Renal cortical epithelial cell (primary cell): ENCODE results near the gene ENTPD6. TPM values are rescaled to one million over a fixed set of nuclear protein-coding genes. Genes with fewer than 3 reads are reported as not detected.
"Not testable (repeated sequence)": the region's sequence is repeated elsewhere in the genome, so short reads cannot be mapped to it uniquely, and the experiment has no call there.

ENCODE experiments used
- DNase-seq: peaks from one replicate; pipeline ENCODE4 v3.0.0-alpha.2; 2011; ENCODE audit warnings: low read depth
- total RNA-seq: library from RNA; depleted of rRNA; stranded (reverse); fragments of >200 nt; gene quantifications from 2 replicates; pipeline ENCODE4 v1.2.3, GENCODE V29; 2014

ENTPD6 gene
- total RNA-seq, 1 donor from 2014 or later, result 62.1 TPM

DNA sequence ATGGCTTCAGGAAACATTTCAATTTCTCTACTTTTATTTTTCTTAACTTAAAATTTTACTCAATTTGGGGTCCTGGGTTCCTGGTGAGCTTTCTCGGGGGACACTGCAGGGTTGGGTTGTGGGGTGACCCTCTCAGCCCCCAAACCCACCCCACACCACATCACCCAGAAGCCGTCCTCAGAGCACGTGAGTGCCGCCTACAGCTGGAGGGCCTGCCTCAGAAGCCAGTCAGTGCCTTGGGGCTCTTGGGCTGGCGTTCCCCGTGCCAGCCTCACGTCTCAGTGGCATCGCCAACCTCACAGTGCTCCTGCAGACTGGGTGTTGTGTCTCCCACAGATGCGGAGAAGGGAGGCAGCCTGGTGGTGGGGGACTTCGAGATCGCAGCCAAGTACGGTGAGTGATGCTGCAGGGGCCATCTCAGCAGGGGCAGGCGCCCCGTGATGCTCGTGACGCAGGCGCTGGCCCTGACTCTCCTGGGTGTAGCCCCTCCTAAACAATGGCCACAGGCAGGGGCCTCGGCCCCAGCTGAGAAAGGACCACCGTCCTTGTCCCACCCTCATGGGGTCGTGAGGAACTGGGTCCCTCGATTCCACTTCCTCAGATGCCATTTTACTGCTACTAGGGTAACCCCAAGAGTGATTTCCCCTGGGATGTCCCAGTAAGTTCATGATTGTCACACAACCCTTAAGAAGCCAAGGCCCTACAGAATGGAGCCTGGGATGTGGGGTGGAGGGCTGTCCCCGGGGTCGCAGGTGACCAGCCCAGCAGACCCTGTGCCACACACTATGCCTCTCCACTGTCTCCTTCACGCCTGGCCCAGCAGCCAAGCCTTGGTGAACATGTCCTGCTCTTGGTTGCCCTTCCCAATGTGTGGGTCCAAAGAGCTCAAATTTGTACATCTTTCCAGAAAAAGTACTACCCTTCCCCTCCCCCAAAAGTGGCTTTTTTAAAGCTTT, 28.5 kb downstream of the ENTPD6 start:
- no peak for DNase-seq

DNA sequence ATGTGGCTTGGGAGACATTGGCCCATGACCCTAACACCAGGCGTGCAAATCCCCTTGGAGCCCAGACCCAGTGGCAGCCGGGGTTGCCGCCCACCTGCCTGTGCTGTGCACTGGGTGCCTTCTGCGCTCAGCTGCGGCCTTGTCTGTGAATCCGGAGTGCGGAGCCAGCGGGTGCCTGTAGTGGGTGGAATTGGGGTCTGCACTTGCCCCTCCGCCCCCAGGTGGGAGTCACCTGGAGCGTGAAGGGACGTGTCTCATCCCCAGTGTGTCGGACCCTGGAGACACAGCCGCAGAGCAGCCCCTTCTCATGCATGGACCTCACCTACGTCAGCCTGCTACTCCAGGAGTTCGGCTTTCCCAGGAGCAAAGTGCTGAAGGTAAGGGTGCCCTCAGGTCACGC, 29.4 kb downstream of the ENTPD6 start:
- DNase-seq, result no peak

DNA sequence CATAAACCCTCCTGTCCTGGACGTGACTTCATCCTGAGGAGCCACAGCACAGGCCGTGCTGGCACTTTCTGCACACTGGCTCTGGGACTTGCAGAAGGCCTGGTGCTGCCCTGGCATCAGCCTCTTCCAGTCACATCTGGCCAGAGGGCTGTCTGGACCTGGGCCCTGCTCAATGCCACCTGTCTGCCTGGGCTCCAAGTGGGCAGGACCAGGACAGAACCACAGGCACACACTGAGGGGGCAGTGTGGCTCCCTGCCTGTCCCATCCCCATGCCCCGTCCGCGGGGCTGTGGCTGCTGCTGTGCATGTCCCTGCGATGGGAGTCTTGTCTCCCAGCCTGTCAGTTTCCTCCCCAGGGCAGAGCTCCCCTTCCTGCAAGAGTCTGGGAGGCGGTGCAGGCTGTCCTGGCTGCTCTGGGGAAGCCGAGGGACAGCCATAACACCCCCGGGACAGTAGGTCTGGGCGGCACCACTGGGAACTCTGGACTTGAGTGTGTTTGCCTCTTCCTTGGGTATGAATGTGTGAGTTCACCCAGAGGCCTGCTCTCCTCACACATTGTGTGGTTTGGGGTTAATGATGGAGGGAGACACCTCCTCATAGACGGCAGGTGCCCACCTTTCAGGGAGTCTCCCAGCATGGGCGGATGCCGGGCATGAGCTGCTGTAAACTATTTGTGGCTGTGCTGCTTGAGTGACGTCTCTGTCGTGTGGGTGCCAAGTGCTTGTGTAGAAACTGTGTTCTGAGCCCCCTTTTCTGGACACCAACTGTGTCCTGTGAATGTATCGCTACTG, 30.3 kb downstream of the ENTPD6 start:
- DNase-seq, result no peak

DNA sequence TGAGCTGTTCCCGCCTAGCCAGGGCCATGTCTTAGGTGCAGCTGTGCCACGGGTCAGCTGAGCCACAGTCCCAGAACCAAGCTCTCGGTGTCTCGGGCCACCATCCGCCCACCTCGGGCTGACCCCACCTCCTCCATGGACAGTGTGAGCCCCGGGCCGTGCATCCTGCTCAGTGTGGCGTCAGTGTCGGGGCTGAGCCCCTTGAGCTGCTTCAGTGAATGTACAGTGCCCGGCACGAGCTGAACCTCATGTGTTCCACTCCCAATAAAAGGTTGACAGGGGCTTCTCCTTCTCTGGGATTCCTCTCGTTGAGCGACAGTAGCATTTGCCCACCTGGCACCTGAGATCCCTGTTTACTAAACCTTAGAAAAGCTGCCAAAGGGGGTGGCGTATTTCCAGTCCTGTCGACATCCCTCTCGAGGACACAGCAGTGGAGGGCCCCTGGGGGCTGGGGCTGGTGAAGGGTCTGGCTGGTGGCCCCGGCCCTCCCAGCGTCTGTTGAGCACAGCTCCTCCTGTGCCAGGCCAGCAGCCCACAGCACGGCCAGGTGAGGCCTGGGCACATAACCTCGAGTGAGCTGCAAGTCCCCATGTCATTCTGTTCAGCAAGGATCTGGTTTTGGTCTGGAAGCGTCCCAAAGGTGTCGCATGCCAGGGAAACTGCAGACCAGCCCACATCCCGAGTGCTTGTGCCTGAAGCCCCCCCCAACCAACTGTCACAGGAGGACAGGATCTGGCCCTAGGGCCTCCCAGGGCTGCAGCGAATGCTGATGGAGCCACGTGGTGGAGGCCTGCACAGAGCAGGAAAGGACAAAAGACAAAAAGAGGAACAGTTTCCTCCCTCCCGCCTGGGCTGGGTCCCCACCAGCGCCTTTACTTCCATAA, 31.2 kb downstream of the ENTPD6 start:
- DNase-seq, result no peak

DNA sequence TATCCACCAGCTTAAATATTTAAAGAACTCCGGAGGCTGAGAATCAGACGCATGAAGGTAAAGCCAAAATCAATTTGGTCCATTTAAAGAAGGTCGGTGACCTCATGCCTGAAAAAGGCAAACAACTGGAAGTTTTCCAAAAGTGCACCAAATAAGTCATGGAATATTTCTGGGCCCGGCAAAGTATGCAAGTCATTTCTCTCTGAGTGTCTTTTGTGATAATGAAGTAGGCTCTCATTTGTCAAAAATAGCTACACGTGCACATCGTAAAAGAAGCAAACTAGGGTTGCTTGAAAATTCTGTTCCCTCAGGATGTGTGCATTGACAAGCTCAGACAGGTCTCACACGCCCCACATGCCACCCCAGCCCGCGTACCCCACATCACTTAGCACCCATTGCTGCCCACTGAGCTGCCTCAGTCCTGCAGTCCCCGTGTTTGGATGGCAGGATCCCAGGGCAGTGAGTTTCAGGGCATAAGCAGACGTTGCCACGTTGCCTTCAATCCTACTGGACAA, 31.9 kb downstream of the ENTPD6 start:
- no peak for DNase-seq

DNA sequence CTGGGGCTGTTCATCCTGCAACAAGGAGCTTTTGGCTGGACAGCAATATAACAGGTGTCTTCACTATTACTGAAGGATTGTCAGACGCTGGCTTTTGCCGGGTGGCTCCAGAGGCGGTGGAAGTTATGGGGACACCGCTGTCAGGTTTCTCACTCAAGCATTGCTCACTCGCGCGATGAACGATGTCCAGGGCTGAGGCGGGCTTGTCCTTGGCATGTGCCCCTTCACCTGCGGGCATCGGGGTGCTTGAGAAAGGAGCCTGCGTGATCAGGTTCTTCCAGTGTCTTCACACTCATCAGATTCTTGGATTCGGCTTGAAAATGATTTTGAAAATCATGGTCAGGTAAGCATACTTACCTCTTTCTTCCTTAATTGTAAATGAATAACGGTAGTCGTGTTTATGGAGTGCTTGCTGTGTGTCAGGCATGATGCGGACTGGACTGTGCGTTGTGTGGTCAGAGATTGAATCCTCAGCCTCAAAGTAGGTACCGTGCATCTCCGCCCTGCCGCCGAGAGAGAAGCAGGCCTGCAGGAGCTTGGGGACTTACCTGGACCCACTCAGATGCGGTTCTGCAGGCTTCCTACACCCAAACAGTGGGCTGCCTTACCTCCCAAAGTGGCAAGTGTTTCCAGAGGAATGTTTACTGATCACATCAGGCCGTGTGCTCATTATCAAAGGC, 34.1 kb downstream of the ENTPD6 start:
- no peak for DNase-seq

- DNase-seq, result no peak
Measured at GRCh38 chr20:25230166-25230831, 34.8 kb downstream of the ENTPD6 start.

- DNase-seq, result peak; percentile 90
Measured at GRCh38 chr20:25233016-25233772, 37.7 kb downstream of the ENTPD6 start.

DNA sequence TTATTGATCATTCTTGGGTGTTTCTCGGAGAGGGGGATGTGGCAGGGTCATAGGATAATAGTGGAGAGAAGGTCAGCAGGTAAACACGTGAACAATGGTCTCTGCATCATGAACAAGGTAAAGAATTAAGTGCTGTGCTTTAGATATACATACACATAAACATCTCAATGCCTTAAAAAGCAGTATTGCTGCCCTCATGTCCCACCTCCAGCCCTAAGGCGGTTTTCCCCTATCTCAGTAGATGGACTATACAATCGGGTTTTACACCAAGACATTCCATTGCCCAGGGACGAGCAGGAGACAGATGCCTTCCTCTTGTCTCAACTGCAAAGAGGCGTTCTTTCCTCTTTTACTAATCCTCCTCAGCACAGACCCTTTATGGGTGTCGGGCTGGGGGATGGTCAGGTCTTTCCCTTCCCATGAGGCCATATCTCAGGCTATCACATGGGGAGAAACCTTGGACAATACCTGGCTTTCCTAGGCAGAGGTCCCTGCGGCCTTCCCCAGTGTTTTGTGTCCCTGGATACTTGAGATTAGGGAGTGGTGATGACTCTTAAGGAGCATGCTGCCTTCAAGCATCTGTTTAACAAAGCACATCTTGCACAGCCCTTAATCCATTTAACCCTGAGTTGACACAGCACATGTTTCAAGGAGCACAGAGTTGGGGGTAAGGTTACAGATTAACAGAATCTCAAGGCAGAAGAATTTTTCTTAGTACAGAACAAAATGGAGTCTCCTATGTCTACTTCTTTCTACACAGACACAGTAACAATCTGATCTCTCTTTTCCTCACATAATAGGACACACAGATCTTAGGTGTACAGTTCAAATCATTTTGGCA, 38.7 kb downstream of the ENTPD6 start:
- peak; percentile 77 for DNase-seq

- DNase-seq, result no peak
Measured at GRCh38 chr20:25236450-25237304, 41.2 kb downstream of the ENTPD6 start.

- DNase-seq, result peak; percentile 99
Measured at GRCh38 chr20:25237610-25238318, 42.3 kb downstream of the ENTPD6 start.

- no peak for DNase-seq
Measured at GRCh38 chr20:25238319-25239037, 43.0 kb downstream of the ENTPD6 start.

DNA sequence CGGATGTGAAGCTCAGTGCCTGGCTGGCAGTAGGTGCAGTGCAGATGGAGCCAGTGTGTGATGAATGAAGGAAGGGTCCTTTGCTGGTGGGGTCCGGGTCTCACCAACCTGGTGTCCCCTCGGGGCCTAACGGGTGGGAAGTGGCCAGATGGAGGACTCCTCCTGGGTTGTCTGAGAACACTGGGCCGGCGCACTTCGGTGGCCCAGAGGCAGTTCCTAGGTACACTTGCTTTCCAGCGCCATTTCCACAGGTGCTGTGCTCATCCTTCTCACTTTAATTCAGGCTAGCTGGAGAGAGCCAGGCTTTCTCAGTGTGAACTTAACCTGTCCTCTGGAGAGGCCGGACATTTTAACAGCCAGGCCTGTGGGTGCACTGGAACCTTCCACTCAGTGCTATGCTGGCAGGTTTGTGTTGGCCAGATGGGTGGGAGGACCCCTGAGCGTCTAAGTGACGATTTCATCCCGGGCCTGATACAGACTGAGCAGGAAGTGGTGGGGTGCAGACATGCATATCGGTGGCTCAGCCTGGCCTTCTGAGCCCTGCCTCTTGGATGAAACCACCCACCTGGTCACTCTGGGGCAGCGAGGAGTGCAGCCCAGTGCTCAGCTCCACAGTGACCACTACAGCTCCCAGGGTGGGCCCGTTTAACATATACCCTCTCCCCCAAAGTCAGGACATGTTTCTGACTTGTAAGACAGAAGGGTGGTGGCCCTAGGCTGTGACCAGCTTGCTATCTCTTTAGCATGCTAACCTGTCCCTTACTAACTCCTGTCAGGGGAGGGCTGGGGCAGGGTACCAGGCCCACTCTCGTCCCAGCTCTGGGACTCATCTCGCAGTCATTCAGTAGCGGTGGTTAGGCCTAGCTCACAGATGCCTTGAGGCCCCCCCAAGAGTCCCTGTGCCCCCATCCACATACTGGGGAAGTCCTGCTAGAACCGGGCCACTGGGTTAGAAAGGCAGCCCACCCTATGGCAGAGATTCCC, 44.2 kb downstream of the ENTPD6 start:
- no peak for DNase-seq

DNA sequence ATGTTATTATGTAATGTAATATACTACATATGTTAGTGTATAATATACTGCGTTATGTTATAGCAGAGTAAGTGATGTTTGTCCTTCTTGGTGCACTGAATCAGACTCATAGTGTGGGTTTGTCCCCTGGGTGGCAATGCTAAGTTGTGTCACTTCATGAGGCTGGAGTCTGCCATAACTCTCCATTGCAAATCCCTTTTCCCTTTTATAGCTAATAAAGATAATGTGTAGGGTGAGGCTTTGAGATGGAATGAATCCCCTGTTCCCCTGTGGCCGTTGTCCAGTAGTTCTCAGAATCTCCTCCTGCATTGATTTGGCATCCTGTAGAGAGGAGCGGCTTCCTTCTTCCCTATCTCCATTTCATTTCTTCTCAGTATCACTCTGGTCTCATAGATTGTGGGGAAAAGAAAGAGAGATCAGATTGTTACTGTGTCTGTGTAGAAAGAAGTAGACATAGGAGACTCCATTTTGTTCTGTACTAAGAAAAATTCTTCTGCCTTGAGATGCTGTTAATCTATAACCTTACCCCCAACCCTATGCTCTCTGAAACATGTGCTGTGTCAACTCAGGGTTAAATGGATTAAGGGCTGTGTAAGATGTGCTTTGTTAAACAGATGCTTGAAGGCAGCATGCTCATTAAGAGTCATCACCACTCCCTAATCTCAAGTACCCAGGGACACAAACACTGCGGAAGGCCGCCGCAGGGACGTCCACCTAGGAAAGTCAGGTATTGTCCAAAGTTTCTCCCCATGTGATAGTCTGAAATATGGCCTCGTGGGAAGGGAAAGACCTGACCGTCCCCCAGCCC, 45.5 kb downstream of the ENTPD6 start:
- DNase-seq, result not testable (repeated sequence)

DNA sequence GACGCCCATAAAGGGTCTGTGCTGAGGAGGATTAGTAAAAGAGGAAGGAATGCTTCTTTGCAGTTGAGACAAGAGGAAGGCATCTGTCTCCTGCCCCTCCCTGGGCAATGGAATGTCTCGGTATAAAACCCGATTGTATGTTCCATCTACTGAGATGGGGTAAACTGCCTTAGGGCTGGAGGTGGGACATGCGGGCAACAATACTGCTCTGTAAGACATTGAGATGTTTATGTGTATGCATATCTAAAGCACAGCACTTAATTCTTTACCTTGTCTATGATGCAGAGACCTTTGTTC, 46.1 kb downstream of the ENTPD6 start:
- not testable (repeated sequence) for DNase-seq
